VCaP (cell line): ENCODE results near the gene PFKFB1.
A peak's percentile ranks its signal among the peaks of the same experiment; 100 is the strongest.

ENCODE experiments used
- H3K27ac ChIP-seq: fragments of 450-650 bp; 2 replicates; pipeline ENCODE4 v1.5.1; 2017
- CTCF ChIP-seq: fragments of 450-650 bp; conservative IDR thresholded peaks from 2 replicates; pipeline ENCODE4 v1.5.1; 2017; ENCODE audit warnings: mild to moderate bottlenecking, moderate library complexity

The PFKFB1 gene

GRCh38 chrX:54934058-54934457 is 59.9 kb downstream of the PFKFB1 start:
- no peak for TF ChIP-seq CTCF
- no peak overlapping the region for H3K27ac ChIP-seq

- no peak for TF ChIP-seq CTCF
- no peak overlapping the region for H3K27ac ChIP-seq
These were observed 60.7 kb downstream of the PFKFB1 start for GRCh38 chrX:54933150-54933826.

- TF ChIP-seq CTCF = no peak
- peak overlapping the region; percentile 90 for H3K27ac ChIP-seq
These were observed 62.9 kb downstream of the PFKFB1 start for GRCh38 chrX:54931107-54931506.

- no peak for TF ChIP-seq CTCF
- H3K27ac ChIP-seq = peak overlapping the region; percentile 90
These were observed 63.5 kb downstream of the PFKFB1 start for GRCh38 chrX:54930291-54931049.

- no peak overlapping the region for H3K27ac ChIP-seq
- TF ChIP-seq CTCF = no peak
These were observed 65.1 kb downstream of the PFKFB1 start for GRCh38 chrX:54928876-54929275.

- TF ChIP-seq CTCF = no peak
- H3K27ac ChIP-seq = no peak overlapping the region
These were observed 67.0 kb downstream of the PFKFB1 start for GRCh38 chrX:54926978-54927377.

GRCh38 chrX:54923376-54923775 is 70.6 kb downstream of the PFKFB1 start:
- H3K27ac ChIP-seq = no peak overlapping the region
- TF ChIP-seq CTCF = no peak
